H1 (cell line): ENCODE results near the gene PLCB3.

Experiments used
- POLR2A ChIP-seq, 2 experiments: IDR thresholded peaks; 1 replicate in 1 of 2; 2 replicates in 1 of 2; pipeline ENCODE4 v1.6.1; 2011; ENCODE audit warnings: low read depth in 2 of 2, low read length in 2 of 2, mild to moderate bottlenecking in 2 of 2; ENCODE audit errors: control extremely low read depth in 1 of 2
- SRF ChIP-seq: IDR thresholded peaks from 2 replicates; pipeline ENCODE4 v1.6.1; 2011; ENCODE audit warnings: mild to moderate bottlenecking, low read depth, low read length, moderate library complexity
- TEAD4 ChIP-seq: IDR thresholded peaks from 2 replicates; pipeline ENCODE4 v1.6.1; 2012; ENCODE audit warnings: low read depth, low read length, inconsistent platforms, mixed read lengths
- TF ChIP-seq, protein P1 (sequence below), 3 experiments: IDR thresholded peaks; 1 replicate in 2 of 3; 2 replicates in 1 of 3; pipeline versions ENCODE4 v1.5.1 to v1.6.1; 2011; ENCODE audit warnings: low read length in 3 of 3, mild to moderate bottlenecking in 3 of 3, inconsistent platforms in 2 of 3, low read depth in 1 of 3, moderate library complexity in 1 of 3; ENCODE audit not compliant: insufficient read depth in 1 of 3; ENCODE audit errors: control extremely low read depth in 1 of 3

DNA sequence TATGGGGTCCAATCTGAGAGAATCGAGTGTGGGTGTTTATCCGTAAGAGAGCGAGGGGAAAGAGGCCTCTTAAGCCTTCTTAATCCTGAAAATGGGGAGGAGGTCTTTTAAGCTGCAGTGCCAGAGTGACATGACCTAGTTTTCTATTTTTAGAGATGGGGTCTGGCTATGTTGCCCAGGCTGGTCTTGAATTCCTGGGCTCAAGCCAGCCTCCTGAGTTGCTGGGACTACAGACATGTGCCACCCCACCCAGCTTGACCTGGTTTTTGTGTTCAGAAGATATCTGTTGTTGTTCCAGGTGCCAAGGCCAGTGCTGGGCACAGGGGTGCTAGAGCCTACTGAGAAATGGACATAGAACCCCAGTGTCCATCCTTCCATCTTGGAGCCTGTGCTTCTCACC is 31.8 kb downstream of the PLCB3 start:
- TF ChIP-seq, protein P1, sequence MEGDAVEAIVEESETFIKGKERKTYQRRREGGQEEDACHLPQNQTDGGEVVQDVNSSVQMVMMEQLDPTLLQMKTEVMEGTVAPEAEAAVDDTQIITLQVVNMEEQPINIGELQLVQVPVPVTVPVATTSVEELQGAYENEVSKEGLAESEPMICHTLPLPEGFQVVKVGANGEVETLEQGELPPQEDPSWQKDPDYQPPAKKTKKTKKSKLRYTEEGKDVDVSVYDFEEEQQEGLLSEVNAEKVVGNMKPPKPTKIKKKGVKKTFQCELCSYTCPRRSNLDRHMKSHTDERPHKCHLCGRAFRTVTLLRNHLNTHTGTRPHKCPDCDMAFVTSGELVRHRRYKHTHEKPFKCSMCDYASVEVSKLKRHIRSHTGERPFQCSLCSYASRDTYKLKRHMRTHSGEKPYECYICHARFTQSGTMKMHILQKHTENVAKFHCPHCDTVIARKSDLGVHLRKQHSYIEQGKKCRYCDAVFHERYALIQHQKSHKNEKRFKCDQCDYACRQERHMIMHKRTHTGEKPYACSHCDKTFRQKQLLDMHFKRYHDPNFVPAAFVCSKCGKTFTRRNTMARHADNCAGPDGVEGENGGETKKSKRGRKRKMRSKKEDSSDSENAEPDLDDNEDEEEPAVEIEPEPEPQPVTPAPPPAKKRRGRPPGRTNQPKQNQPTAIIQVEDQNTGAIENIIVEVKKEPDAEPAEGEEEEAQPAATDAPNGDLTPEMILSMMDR (IDR thresholded peaks at IDR 0.05; ENCODE audit: control extremely low read depth in 1 of 3, insufficient read depth in 1 of 3, low read depth in 1 of 3, low read length in 3 of 3) = no peak
- TF ChIP-seq TEAD4 = no peak
- TF ChIP-seq POLR2A (IDR thresholded peaks at IDR 0.05; ENCODE audit: control extremely low read depth in 1 of 2, low read depth in 2 of 2, low read length in 2 of 2) = no peak
- no peak for TF ChIP-seq SRF
